ENCODE results near the gene RASA3. TPM values are rescaled to one million over a fixed set of nuclear protein-coding genes. Genes with fewer than 3 reads are reported as not detected.

RASA3 gene
- total RNA-seq, 1 experiment from 2014 or later: 18.6 TPM

DNA sequence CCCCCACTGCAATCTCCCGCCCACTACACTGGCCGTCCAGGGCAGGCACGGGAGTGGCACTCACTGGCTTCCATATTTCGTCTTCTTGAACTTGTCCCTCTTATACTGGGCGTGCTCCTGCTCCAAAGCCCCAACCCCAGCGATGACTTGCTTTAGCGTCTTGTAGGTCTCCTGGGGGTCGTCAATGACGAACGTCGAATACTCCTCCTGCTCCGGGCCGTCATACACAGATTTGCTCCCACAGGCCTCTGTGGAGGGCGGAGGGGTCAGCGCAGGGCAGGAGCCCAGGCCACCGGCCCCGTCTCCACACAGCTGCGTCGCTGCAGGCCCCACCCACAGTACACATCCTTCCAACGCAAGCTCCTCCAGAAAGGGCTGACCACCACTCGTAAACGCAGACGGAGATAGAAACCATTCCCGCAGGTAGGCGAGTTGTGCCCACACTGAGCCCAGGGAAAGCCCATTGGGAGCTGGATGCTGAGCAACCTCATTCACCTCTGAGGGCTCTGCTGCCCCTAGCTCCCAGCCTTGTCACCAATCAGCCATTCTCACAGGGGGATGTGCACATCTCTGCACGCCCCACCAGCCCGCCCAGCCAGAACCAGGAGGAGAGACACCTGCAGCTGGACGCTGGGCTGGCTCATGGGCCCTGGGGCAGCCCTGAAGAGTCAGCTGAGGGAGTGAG is 150.7 kb downstream of the RASA3 start:
- BruUV-seq (replicated peaks): no TSS peak
- Histone ChIP-seq H3K36me3 (ENCODE audit: control insufficient read depth in 1 of 2, insufficient read depth in 2 of 2, low read length in 2 of 2) (no peaks in the 10 kb centered on the region; a peak in 2 of 4 replicates), H3K9me3 (ENCODE audit: control insufficient read depth in 1 of 2, insufficient read depth in 1 of 2, low read depth in 1 of 2, low read length in 2 of 2) (no peaks in the 10 kb centered on the region), H3K9ac (ENCODE audit: low read length) (0 out of 2 replicates have a peak overlapping the region, but pooled peaks have one; percentile 23), H3K4me1 (ENCODE audit: control insufficient read depth in 1 of 2, insufficient read depth in 2 of 2, low read length in 2 of 2) (peaks cover 17 to 27% of the 10 kb centered on the region in 2 experiments), H3K9me2 (ENCODE audit: insufficient read depth) (no peaks in the 10 kb centered on the region), H4K20me1 (ENCODE audit: insufficient read depth) (no peaks in the 10 kb centered on the region), H3K27me3 (ENCODE audit: insufficient read depth, low read length) (no peaks in the 10 kb centered on the region), H2AFZ (ENCODE audit: low read depth, low read length, poor library complexity, severe bottlenecking) (no peak overlapping the region), H3K27ac (ENCODE audit: low read depth, low read length) (peak overlapping the region; percentile 25; the same call in 1 of the 2 replicates), H3K4me3 (replicated peaks in 1 of 2; ENCODE audit: low read depth in 1 of 2, low read length in 2 of 2) (no peak overlapping the region), H3K4me2 (ENCODE audit: low read length) (peak overlapping the region; percentile 59), H3K79me2 (ENCODE audit: insufficient read depth, low read length) (no peaks in the 10 kb centered on the region)
- ChIA-PET CTCF (interaction anchor here (1.3 kb wide), 1 partner anchor 9 kb away, joined by 3 read pairs; no protein-coding TSS in a partner anchor), RAD21 (ENCODE audit: low non-redundant PET in 1 of 2, low total read pairs in 2 of 2, uncharacterized antibody in 2 of 2, unreplicated experiment in 2 of 2) (no interaction called here), POLR2A (no interaction called here)
- intact Hi-C loops (cut with micrococcal nuclease): no loop called here
- ATAC-seq (no peak), DNase-seq (ENCODE audit: low read depth, low spot score) (no peak)
- TF ChIP-seq, protein P1, sequence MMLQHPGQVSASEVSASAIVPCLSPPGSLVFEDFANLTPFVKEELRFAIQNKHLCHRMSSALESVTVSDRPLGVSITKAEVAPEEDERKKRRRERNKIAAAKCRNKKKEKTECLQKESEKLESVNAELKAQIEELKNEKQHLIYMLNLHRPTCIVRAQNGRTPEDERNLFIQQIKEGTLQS (IDR thresholded peaks at IDR 0.05): no peak
- TF ChIP-seq, protein P2, sequence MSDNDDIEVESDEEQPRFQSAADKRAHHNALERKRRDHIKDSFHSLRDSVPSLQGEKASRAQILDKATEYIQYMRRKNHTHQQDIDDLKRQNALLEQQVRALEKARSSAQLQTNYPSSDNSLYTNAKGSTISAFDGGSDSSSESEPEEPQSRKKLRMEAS (IDR thresholded peaks at IDR 0.05): no peak
- TF ChIP-seq JUND (IDR thresholded peaks at IDR 0.05) (no peak), ZFX (IDR thresholded peaks at IDR 0.05) (no peak), SRF (IDR thresholded peaks at IDR 0.05; ENCODE audit: low read depth) (no peak), SP1 (IDR thresholded peaks at IDR 0.05; ENCODE audit: low read depth) (no peak), CBX3 (IDR thresholded peaks at IDR 0.05; ENCODE audit: low read depth) (no peak), EGR1 (IDR thresholded peaks at IDR 0.05; ENCODE audit: low read depth) (no peak), ELF1 (IDR thresholded peaks at IDR 0.05; ENCODE audit: borderline replicate concordance, low read depth) (no peak), YY1 (IDR thresholded peaks at IDR 0.05; ENCODE audit: extremely low read depth, insufficient replicate concordance, low read depth, low read length) (no peak), SIN3A (IDR thresholded peaks at IDR 0.05; ENCODE audit: low read depth) (no peak), EZH2 (IDR thresholded peaks at IDR 0.05) (no peak), FOSL1 (IDR thresholded peaks at IDR 0.05; ENCODE audit: low read depth) (no peak), POLR2A (IDR thresholded peaks at IDR 0.05; ENCODE audit: borderline replicate concordance, extremely low read depth, insufficient read depth, insufficient read length) (no peak), TCF7L2 (IDR thresholded peaks at IDR 0.05; ENCODE audit: borderline replicate concordance, extremely low read depth, insufficient read depth, insufficient read length) (no peak), POLR2AphosphoS5 (IDR thresholded peaks at IDR 0.05; ENCODE audit: low read depth, low read length) (no peak)
- TF ChIP-seq, protein P3, sequence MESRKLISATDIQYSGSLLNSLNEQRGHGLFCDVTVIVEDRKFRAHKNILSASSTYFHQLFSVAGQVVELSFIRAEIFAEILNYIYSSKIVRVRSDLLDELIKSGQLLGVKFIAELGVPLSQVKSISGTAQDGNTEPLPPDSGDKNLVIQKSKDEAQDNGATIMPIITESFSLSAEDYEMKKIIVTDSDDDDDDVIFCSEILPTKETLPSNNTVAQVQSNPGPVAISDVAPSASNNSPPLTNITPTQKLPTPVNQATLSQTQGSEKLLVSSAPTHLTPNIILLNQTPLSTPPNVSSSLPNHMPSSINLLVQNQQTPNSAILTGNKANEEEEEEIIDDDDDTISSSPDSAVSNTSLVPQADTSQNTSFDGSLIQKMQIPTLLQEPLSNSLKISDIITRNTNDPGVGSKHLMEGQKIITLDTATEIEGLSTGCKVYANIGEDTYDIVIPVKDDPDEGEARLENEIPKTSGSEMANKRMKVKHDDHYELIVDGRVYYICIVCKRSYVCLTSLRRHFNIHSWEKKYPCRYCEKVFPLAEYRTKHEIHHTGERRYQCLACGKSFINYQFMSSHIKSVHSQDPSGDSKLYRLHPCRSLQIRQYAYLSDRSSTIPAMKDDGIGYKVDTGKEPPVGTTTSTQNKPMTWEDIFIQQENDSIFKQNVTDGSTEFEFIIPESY (IDR thresholded peaks at IDR 0.05; ENCODE audit: extremely low read depth, insufficient replicate concordance, low read length): no peak
- TF ChIP-seq, protein P4, sequence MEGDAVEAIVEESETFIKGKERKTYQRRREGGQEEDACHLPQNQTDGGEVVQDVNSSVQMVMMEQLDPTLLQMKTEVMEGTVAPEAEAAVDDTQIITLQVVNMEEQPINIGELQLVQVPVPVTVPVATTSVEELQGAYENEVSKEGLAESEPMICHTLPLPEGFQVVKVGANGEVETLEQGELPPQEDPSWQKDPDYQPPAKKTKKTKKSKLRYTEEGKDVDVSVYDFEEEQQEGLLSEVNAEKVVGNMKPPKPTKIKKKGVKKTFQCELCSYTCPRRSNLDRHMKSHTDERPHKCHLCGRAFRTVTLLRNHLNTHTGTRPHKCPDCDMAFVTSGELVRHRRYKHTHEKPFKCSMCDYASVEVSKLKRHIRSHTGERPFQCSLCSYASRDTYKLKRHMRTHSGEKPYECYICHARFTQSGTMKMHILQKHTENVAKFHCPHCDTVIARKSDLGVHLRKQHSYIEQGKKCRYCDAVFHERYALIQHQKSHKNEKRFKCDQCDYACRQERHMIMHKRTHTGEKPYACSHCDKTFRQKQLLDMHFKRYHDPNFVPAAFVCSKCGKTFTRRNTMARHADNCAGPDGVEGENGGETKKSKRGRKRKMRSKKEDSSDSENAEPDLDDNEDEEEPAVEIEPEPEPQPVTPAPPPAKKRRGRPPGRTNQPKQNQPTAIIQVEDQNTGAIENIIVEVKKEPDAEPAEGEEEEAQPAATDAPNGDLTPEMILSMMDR (IDR thresholded peaks at IDR 0.05 in 2 of 3, conservative IDR thresholded peaks at IDR 0.05 in 1 of 3; ENCODE audit: borderline replicate concordance in 1 of 3, insufficient read depth in 1 of 3, low read depth in 2 of 3, low read length in 2 of 3): no peak

Measured in HCT116 (cell line).